Measurements from ENCODE around the gene TRAF7.
A peak's percentile ranks its signal among the peaks of the same experiment; 100 is the strongest.

Gene TRAF7

DNA sequence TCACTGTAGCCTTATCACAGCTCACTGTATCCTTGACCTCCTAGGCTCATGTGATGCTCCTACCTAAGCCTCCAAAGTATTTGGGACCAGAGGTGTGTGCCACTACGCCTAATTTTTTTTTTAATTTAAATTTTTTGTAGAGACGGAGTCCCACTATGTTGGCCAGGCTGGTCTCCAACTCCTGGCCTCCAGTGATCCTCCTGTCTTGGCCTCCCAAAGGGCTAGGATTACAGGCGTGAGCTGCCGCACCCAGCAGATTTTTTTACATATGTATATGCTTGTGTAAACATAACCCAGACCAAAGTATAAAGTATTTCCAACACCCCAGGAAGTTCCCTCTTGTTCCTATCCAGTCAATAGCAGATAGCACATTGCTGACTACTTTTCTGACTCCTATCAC is 60.7 kb downstream of the TRAF7 start:
- H3K4me3 ChIP-seq (ENCODE audit: low read length), result no peak overlapping the region
- TF ChIP-seq, protein P1, sequence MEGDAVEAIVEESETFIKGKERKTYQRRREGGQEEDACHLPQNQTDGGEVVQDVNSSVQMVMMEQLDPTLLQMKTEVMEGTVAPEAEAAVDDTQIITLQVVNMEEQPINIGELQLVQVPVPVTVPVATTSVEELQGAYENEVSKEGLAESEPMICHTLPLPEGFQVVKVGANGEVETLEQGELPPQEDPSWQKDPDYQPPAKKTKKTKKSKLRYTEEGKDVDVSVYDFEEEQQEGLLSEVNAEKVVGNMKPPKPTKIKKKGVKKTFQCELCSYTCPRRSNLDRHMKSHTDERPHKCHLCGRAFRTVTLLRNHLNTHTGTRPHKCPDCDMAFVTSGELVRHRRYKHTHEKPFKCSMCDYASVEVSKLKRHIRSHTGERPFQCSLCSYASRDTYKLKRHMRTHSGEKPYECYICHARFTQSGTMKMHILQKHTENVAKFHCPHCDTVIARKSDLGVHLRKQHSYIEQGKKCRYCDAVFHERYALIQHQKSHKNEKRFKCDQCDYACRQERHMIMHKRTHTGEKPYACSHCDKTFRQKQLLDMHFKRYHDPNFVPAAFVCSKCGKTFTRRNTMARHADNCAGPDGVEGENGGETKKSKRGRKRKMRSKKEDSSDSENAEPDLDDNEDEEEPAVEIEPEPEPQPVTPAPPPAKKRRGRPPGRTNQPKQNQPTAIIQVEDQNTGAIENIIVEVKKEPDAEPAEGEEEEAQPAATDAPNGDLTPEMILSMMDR (conservative IDR thresholded peaks at IDR 0.05; ENCODE audit: low read length), result no peak
- DNase-seq (ENCODE audit: low read depth), result no peak

DNA sequence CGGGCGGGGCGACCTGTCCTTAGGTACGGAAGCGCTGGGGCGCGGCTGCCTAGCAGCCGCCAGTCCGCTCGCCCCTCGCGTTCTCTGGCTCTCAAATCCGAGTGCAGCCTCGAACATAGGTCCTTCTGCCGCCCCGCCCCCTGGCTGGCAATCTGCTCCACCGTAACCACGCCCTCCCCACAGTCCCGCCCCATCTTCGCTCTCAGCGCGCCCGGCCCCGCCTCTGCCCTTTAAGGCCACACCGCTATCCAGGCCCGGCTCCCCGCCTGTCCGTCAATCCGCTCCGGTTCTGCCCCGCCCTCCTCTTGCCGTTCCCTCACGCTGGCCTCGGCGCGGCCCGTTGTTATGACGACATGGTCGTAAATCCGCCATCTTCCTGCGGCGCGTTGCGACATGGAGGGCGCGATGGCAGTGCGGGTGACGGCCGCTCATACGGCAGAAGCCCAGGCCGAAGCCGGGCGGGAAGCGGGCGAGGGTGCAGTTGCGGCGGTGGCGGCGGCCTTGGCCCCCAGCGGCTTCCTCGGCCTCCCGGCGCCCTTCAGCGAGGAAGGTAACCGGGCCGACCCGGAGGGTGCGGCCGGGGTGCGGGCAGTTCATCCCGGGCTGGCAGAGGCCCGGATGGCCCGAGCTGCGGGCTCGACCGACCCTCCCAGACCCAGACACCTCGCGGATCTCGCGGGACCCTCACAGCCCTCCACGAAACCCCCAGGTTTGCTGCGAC is 67.8 kb downstream of the TRAF7 start, which contains the start of gene E4F1:
Gene E4F1, plus strand, starts transcription at position 371 of the 721 bp plus-strand sequence. Its CDS starts 23 bp downstream, at position 394.
- peak within 1 kb of the TSS; percentile 85 for H3K4me3 ChIP-seq (ENCODE audit: low read length)
- TF ChIP-seq, protein P1 (conservative IDR thresholded peaks at IDR 0.05; ENCODE audit: low read length), result no peak
- peak; percentile 100 for DNase-seq (ENCODE audit: low read depth)

GRCh38 chr16:2223942-2224486 is 68.4 kb downstream of the TRAF7 start:
- DNase-seq (ENCODE audit: low read depth), result peak; percentile 49
- TF ChIP-seq, protein P1 (conservative IDR thresholded peaks at IDR 0.05; ENCODE audit: low read length), result peak; percentile 27
- peak overlapping the region; percentile 85 for H3K4me3 ChIP-seq (ENCODE audit: low read length)

DNA sequence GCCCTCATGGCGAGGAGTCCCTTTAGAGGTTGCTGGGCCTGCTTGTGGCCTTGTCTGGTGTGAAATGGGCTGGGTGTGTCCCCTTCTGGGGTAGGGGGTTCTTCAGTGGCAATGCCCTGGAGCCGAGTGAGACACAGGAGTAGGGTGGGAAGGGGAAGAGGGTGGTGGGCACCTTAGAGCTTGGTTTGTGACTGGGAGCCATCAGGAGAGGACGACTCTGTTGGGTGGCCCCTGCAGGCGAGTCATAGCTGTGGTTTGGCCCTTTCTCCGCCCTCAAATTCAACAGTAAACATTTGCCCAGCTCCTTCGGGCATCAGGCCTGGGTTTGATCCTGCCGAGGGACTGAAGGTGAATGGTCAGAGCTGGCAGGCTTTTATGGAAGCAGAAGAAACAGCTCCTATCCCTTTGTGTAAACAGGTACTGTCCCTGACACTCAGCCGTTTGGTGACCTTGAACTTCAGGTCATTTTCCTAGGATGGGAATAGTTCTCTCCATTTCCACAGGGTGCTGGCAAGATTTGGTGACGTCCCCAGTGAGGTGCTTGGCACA is 70.7 kb downstream of the TRAF7 start:
- no peak overlapping the region for H3K4me3 ChIP-seq (ENCODE audit: low read length)
- DNase-seq (ENCODE audit: low read depth), result no peak
- TF ChIP-seq, protein P1 (conservative IDR thresholded peaks at IDR 0.05; ENCODE audit: low read length), result no peak

- DNase-seq (ENCODE audit: low read depth), result no peak
- no peak overlapping the region for H3K4me3 ChIP-seq (ENCODE audit: low read length)
- TF ChIP-seq, protein P1 (conservative IDR thresholded peaks at IDR 0.05; ENCODE audit: low read length), result no peak
Measured at GRCh38 chr16:2226918-2227317, 71.3 kb downstream of the TRAF7 start.
